GM12878 (cell line): ENCODE results near the gene ERC1. TPM values are rescaled to one million over a fixed set of nuclear protein-coding genes. Genes with fewer than 3 reads are reported as not detected.

Experiments
- ATAC-seq: fragments of 200-7000 bp; cut with Tn5 transposase; 3 replicates; pipeline ENCODE4 v1.9.1; 2020; ENCODE audit warnings: mild to moderate bottlenecking, moderate library complexity
- BruUV-seq: library from RNA; stranded (reverse); fragments of 400-500 nt; replicated peaks from 2 replicates; lab custom pipeline; 2021; lab: Mats Ljungman, UMichigan
- CTCF ChIA-PET: fragments of 300-600 bp; sonication (Branson Sonifier 250); formaldehyde crosslinking; extraction: SDS; loops from one replicate; lab custom pipeline; 2021; ENCODE audit warnings: inconsistent platforms; lab: Yijun Ruan, JAX
- POLR2A ChIA-PET: fragments of 350-600 bp; formaldehyde crosslinking; extraction: SDS; loops from one replicate; lab custom pipeline; 2021; ENCODE audit warnings: inconsistent platforms; lab: Charles Lee
- RAD21 ChIA-PET: fragments of 300-600 bp; sonication (Branson Sonifier 250); formaldehyde crosslinking; loops from one replicate; lab custom pipeline; 2023; ENCODE audit warnings: antibody characterized with exemption; ENCODE audit not compliant: unreplicated experiment; lab: Charles Lee
- SMC1A ChIA-PET: fragments of 300-600 bp; sonication (Branson Sonifier 250); formaldehyde crosslinking; loops from one replicate; lab custom pipeline; 2023; ENCODE audit not compliant: unreplicated experiment, uncharacterized antibody; lab: Charles Lee
- DNase-seq: peaks from one replicate; pipeline ENCODE4 v3.0.0-alpha.2; 2011; ENCODE audit warnings: low read depth, low spot score
- FAIRE-seq: peaks from 3 replicates; lab custom pipeline; 2011; peaks lifted over from hg19 to GRCh38; lab: Jason Lieb, UNC
- H2AFZ ChIP-seq: 2 replicates; pipeline ENCODE4 v1.6.0; 2011; ENCODE audit warnings: low read depth, low read length, control low read depth; ENCODE audit not compliant: control insufficient read depth
- H3K27ac ChIP-seq: 2 replicates; pipeline ENCODE4 v1.5.1; 2011; ENCODE audit warnings: control low read depth; ENCODE audit not compliant: control insufficient read depth, insufficient read depth
- H3K27me3 ChIP-seq, 2 experiments: replicated peaks in 1 of 2; 2 replicates each; pipeline versions ENCODE4 v1.6.0 to v1.6.1; 2011; ENCODE audit warnings: low read length in 1 of 2; ENCODE audit not compliant: control insufficient read depth in 2 of 2, insufficient read depth in 2 of 2
- H3K36me3 ChIP-seq, 2 experiments: 2 replicates each; pipeline ENCODE4 v1.5.1; 2011; ENCODE audit warnings: low read length in 1 of 2; ENCODE audit not compliant: control insufficient read depth in 2 of 2, insufficient read depth in 2 of 2
- H3K4me1 ChIP-seq: 2 replicates; pipeline ENCODE4 v1.6.1; 2011; ENCODE audit warnings: mild to moderate bottlenecking, low read length, moderate library complexity, mixed read lengths; ENCODE audit not compliant: control insufficient read depth, insufficient read depth
- H3K4me2 ChIP-seq: 2 replicates; pipeline ENCODE4 v1.6.0; 2011; ENCODE audit warnings: control low read depth; ENCODE audit not compliant: control insufficient read depth, insufficient read depth
- H3K4me3 ChIP-seq: fragments of 200-600 bp; sonication (generic); 2 replicates; pipeline ENCODE4 v1.5.1; 2016
- H3K79me2 ChIP-seq: 2 replicates; pipeline ENCODE4 v1.6.0; 2011; ENCODE audit warnings: low read length; ENCODE audit not compliant: control insufficient read depth, insufficient read depth
- H3K9ac ChIP-seq: 2 replicates; pipeline ENCODE4 v1.8.0; 2011; ENCODE audit warnings: low read length, control low read depth, mixed read lengths; ENCODE audit not compliant: control insufficient read depth, insufficient read depth
- H3K9me3 ChIP-seq: replicated peaks from 3 replicates; pipeline ENCODE4 v1.5.1; 2011; ENCODE audit warnings: mild to moderate bottlenecking, low read length; ENCODE audit not compliant: control insufficient read depth, insufficient read depth
- H4K20me1 ChIP-seq: 2 replicates; pipeline ENCODE4 v1.6.0; 2011; ENCODE audit not compliant: control insufficient read depth, insufficient read depth
- MYC ChIP-seq: IDR thresholded peaks from 2 replicates; pipeline ENCODE4 v1.6.1; 2011; ENCODE audit warnings: mild to moderate bottlenecking, low read length, moderate library complexity, inconsistent platforms; ENCODE audit not compliant: insufficient read depth, insufficient replicate concordance, insufficient read length, severe bottlenecking
- SRF ChIP-seq, 2 experiments: IDR thresholded peaks; 2 replicates each; pipeline ENCODE4 v1.6.1; 2011; ENCODE audit warnings: low read depth in 2 of 2, low read length in 2 of 2, mild to moderate bottlenecking in 1 of 2, moderate library complexity in 1 of 2
- SUZ12 ChIP-seq: fragments of 200-600 bp; sonication (generic); IDR thresholded peaks from one replicate; pipeline ENCODE4 v1.6.1; 2018; ENCODE audit warnings: antibody characterized with exemption, mild to moderate bottlenecking; ENCODE audit not compliant: unreplicated experiment
- TAF1 ChIP-seq: IDR thresholded peaks from 2 replicates; pipeline ENCODE4 v1.6.1; 2011; ENCODE audit warnings: mild to moderate bottlenecking, low read depth, low read length, borderline replicate concordance
- TARDBP ChIP-seq: IDR thresholded peaks from 2 replicates; pipeline ENCODE4 v1.6.1; 2016; ENCODE audit warnings: borderline replicate concordance
- ZNF207 ChIP-seq: fragments of 450-650 bp; IDR thresholded peaks from 2 replicates; pipeline ENCODE4 v1.6.1; 2014; ENCODE audit warnings: antibody characterized with exemption, mild to moderate bottlenecking, borderline replicate concordance
- WGBS: methylation state at CpG from one replicate; pipeline ENCODE4 v1.1.6; 2016; ENCODE audit warnings: low lambda C conversion rate; ENCODE audit not compliant: insufficient replicate concordance, insufficient coverage; ENCODE audit errors: missing lambda C conversion rate; 5-methylcytosine and 5-hydroxymethylcytosine counted together
- in situ Hi-C: fragments of 300-500 bp; cut with MboI; formaldehyde crosslinking; loops from 9 replicates; pipeline ENCODE4 v1.14.3; 2018; ENCODE audit warnings: mixed read lengths
- intact Hi-C: fragments of 100-400 bp; cut with micrococcal nuclease; formaldehyde crosslinking; loops from one replicate; pipeline ENCODE4 v1.14.2; 2022; ENCODE audit not compliant: unreplicated experiment
- polyA plus RNA-seq, 11 experiments: library from polyadenylated mRNA; depleted of rRNA in 4 of 11; unstranded in 6 of 11; stranded (reverse) in 5 of 11; fragments of >200 nt; fragmentation: Nextera tagmentation in 4 of 11; fragmentation: Illumina TruSeq in 1 of 11; extraction: Ambion mirVana in 4 of 11; extraction: Trizol in 1 of 11; gene quantifications; 1 replicate in 1 of 11; 2 replicates in 10 of 11; pipeline versions ENCODE4 v1.2.1 to v1.2.3, GENCODE V29; 2011 to 2016; ENCODE audit warnings: inconsistent platforms in 2 of 11, missing spikeins in 2 of 11, low read depth in 1 of 11
- total RNA-seq, 4 experiments: library from RNA; depleted of rRNA in 3 of 4; stranded (reverse); fragments of >200 nt in 3 of 4; fragmentation: Illumina TruSeq in 1 of 4; extraction: Trizol in 1 of 4; gene quantifications; 2 replicates each; pipeline versions ENCODE4 v1.2.1 to v1.2.3, GENCODE V29; 2013 to 2021
- TF ChIP-seq, protein P1 (sequence below): fragments of 450-650 bp; conservative IDR thresholded peaks from 2 replicates; pipeline ENCODE4 v1.6.1; 2017; ENCODE audit warnings: mild to moderate bottlenecking, moderate library complexity
- TF ChIP-seq, protein P2 (sequence below): fragments of 450-650 bp; IDR thresholded peaks from 2 replicates; pipeline ENCODE4 v1.6.1; 2017; ENCODE audit warnings: antibody characterized with exemption, mild to moderate bottlenecking, moderate library complexity

ERC1 gene
- total and polyA plus RNA-seq, 10 of the 15 experiments (the other 5 are each of a cell fraction or from before 2014, with no cell fraction given) = 0.75 to 8.0 (median 5.0) TPM

DNA sequence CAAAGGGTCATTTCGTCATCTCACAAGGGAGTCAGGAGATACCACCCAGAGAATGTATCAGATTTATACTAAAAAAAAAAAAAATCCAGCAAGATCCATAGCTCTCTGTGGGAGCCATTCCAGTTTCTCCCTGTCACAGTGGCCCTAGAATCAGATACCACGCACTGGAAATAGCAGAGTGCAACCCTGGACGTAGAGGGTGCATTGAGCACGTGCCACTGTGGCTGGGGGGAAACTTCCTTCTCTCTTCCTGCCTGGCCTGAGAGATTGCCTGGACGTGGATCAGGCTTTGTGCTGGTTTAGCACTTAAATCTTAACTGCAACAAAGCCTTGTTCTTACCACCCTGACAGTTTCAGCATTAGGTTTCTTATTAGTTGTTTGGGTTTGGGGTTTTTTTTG, 479.0 kb downstream of the ERC1 start:
- Histone ChIP-seq H3K79me2 (no peaks in the 10 kb centered on the region), H3K4me3 (no peak overlapping the region), H3K9ac (no peak overlapping the region), H3K27ac (no peak overlapping the region), H3K36me3 (no peaks in the 10 kb centered on the region), H3K4me2 (no peak overlapping the region), H3K9me3 (no peaks in the 10 kb centered on the region; the same call in 2 of the 3 replicates), H2AFZ (no peak overlapping the region), H3K4me1 (no peaks in the 10 kb centered on the region), H3K27me3 (no peaks in the 10 kb centered on the region), H4K20me1 (no peaks in the 10 kb centered on the region)
- ChIA-PET SMC1A (no interaction called here), CTCF (no interaction called here), POLR2A (interaction anchor here (0.7 kb wide), 2 partner anchors 67 to 82 kb away, joined by 3 to 5 read pairs; no protein-coding TSS in a partner anchor), RAD21 (no interaction called here)
- ATAC-seq (no peak), DNase-seq (no peak), FAIRE-seq (no peak)
- intact Hi-C loops (no loop called here), in situ Hi-C loops (no loop called here)
- WGBS = 30% methylated on average over 5 of the region's 5 CpGs
- BruUV-seq = no TSS peak
- TF ChIP-seq MYC (no peak), ZNF207 (no peak), TAF1 (no peak), SRF (IDR thresholded peaks at IDR 0.05; ENCODE audit: low read depth in 2 of 2, low read length in 2 of 2) (no peak), SUZ12 (no peak), TARDBP (no peak)
- TF ChIP-seq, protein P1, sequence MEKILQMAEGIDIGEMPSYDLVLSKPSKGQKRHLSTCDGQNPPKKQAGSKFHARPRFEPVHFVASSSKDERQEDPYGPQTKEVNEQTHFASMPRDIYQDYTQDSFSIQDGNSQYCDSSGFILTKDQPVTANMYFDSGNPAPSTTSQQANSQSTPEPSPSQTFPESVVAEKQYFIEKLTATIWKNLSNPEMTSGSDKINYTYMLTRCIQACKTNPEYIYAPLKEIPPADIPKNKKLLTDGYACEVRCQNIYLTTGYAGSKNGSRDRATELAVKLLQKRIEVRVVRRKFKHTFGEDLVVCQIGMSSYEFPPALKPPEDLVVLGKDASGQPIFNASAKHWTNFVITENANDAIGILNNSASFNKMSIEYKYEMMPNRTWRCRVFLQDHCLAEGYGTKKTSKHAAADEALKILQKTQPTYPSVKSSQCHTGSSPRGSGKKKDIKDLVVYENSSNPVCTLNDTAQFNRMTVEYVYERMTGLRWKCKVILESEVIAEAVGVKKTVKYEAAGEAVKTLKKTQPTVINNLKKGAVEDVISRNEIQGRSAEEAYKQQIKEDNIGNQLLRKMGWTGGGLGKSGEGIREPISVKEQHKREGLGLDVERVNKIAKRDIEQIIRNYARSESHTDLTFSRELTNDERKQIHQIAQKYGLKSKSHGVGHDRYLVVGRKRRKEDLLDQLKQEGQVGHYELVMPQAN = no peak
- TF ChIP-seq, protein P2, sequence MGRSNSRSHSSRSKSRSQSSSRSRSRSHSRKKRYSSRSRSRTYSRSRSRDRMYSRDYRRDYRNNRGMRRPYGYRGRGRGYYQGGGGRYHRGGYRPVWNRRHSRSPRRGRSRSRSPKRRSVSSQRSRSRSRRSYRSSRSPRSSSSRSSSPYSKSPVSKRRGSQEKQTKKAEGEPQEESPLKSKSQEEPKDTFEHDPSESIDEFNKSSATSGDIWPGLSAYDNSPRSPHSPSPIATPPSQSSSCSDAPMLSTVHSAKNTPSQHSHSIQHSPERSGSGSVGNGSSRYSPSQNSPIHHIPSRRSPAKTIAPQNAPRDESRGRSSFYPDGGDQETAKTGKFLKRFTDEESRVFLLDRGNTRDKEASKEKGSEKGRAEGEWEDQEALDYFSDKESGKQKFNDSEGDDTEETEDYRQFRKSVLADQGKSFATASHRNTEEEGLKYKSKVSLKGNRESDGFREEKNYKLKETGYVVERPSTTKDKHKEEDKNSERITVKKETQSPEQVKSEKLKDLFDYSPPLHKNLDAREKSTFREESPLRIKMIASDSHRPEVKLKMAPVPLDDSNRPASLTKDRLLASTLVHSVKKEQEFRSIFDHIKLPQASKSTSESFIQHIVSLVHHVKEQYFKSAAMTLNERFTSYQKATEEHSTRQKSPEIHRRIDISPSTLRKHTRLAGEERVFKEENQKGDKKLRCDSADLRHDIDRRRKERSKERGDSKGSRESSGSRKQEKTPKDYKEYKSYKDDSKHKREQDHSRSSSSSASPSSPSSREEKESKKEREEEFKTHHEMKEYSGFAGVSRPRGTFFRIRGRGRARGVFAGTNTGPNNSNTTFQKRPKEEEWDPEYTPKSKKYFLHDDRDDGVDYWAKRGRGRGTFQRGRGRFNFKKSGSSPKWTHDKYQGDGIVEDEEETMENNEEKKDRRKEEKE = no peak
